Jurkat, Clone E6-1 (cell line): ENCODE measurements around the gene BCL2L2.
A peak's percentile ranks its signal among the peaks of the same experiment; 100 is the strongest.

Experiments used
- DNase-seq: peaks from one replicate; pipeline ENCODE4 v3.0.0-alpha.2; 2011; ENCODE audit warnings: low read depth, low spot score
- H3K4me3 ChIP-seq: 2 replicates; pipeline ENCODE4 v1.5.1; 2011; ENCODE audit warnings: mild to moderate bottlenecking, low read length, control low read depth, moderate library complexity

The BCL2L2 gene

DNA sequence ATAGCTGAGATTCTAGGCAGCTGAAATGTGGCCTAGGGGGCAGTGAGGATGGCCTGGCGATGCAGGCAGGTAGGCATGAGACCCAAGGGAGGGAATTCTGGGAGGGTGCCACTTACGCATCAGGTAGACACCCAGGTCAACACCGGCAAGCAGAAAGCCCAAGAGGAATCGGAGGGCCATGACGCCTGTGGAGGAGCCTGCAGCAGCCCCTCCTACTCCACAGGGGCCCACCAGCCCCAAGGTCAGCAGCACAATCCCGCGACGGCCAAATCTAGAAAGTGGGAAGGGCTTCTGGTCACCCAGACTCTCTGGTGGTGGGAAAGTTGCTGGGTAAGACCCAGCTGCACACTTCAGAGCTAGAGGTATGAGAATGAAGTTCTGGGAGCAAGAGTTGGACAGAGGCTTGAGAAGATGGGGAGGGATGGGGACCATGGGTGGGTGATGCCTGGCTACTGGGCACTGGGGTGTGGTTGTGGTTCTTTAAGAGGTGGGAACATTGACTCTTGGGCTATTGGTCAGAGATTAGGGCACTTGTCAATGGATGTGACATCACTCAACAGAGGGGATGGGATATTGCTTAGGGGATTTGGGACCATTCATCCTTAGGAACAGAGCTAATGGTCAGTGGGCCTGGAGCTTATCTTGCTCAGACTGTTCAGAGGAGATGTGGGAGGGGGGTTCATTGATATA, 42.7 kb downstream of the BCL2L2 start:
- no peak for DNase-seq
- no peak overlapping the region for H3K4me3 ChIP-seq

DNA sequence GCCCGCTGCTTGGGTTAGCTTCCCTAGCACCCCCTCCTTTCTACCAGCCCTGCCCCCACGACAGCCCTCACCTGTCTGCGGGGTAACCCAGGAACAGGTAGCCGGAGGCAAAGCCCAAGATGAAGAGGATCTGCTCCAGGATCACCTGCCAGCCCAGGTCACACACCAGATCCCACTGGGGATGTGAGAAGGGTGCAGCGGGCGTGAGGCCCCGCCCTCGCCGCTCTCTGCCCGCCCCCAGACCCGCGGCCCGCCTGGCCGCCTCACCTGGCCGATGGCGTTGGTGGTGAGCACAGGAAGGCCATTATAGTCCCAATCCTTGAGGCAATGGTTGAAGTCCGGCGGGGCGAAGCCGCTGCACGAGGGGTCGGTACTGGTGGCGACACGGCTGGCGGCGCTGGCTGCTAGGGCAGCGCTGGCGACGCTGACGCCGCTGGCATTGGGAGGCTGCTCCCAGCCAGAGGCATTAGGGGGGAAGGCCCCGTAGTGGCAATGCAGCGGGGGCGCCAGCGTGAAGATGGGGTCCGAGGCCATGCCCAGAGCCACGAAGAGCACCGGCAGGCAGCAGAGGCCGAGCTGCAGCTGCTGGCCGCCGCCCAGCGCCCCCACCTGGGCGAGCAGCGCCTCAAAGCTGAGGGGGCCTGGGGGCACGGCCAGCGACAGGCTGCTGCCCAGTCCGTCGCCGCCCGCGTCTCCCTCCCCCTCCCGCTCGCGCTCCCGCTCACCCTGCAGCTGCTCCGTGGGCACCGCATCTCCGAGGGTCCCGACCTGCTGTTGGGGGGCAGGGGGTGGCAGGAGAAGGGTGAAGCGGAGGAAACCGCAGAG, 45.3 kb downstream of the BCL2L2 start:
- no peak for DNase-seq
- H3K4me3 ChIP-seq, result peak overlapping the region; percentile 56

DNA sequence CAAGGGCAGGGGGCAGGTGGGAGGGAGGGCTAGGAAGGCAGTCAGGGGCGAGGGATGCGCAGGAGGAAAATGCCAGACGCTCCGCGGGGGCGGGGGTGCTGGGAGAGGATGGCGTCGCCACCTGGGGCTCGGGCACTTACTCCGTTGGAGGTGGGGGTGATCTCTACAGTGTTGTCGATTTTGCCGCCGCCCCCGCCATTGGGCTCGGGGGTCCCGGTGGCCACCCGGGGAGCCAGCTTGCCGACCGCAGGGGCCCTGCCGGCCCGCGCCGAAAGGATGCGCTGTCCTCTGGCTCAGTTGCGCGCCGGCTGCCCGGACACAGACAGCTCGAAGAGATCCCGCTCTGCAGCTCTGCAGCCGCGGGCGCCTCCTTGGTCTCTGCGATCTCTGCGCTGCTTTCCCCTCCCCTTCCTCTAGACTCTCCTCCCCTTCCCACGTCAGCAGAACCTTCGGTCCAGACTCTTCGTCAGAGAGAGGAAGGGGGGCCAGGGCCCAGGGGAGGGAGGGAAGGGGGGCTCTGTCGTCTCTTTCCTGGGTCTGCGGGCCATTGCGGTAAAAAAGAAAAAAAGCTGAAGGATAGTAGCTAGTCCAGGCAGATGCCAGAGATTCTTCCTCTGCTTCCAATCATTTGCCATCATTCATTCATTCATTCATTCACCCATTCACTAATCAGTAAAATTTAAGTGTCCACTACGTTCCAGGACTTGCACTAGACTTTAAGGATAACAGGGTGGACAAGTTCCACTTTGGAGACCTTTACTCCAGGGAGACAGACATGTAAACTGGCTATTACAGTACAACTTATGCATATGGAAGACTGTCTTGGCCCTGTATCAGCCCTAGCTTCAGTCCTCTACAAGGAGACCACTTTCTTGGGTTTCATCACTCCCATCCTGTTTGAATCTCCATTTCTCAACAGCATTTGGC, 46.1 kb downstream of the BCL2L2 start, which contains the start of gene SLC22A17:
SLC22A17 (minus strand) TSS at position 382 of the 927 bp plus-strand sequence.
- peak; percentile 25 for DNase-seq
- H3K4me3 ChIP-seq, result peak within 1 kb of the TSS; percentile 56

DNA sequence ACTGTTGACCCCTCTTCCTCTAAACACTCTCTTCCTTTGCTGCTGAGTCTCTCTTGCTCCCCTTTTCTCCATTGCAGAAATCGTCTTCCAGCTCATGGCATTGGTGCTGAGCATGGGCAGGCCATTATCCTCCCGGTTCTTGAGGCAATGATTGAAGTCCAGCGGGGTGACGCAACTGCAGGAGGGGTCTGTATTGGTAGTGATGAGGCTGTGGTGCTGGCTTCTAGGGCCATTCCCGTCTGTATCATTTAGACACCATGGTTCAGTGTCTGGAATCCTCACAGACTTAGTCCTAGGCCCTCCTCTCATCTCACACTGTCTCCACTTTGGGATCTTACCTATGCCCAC, 46.8 kb downstream of the BCL2L2 start:
- DNase-seq, result no peak
- no peak overlapping the region for H3K4me3 ChIP-seq

DNA sequence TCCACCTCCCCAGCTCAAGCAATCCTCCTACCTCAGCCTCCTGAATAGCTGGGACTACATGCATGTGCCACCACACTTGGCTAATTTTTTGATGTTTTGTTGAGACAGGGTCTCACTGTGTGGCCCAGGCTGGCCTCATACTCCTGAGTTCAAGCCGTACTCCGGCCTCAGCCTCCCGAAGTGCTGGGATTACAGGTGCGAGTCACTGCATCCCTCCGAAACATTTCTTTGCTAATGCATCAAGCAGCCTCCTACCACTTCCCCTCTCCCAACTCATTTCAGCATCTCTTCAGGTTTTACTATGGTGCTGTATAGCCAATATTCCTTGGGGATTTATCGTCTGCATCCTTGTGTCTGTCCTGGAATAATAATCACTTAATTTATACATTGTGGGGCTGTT, 48.4 kb downstream of the BCL2L2 start:
- DNase-seq, result no peak
- no peak overlapping the region for H3K4me3 ChIP-seq

DNA sequence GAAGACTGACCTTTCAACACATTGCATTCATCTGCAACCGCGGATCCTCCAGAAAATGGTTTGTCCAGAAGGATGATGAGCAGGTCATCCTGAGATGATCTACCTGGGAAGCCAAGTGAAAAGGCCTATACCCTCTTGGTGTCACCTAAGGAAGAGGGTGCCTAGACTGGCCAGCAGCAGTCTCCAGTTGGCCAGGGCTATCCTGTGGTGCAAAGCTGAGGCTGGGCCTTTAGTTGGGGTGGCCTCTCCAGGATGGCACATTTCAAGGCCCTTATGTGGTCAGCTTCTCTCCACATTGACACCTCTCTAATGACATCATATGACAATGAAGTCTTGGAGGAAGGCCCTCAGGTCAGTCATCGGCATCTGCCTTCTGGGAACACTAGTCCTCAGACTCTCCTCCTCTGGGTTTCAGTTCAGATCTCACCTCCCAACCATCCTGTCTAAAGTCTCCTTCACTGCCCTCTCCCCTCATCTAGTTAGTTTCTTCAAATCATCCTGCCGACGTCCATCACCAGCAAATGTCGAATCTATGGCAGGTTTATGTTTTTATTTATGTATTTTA, 49.3 kb downstream of the BCL2L2 start:
- H3K4me3 ChIP-seq, result no peak overlapping the region
- no peak for DNase-seq

DNA sequence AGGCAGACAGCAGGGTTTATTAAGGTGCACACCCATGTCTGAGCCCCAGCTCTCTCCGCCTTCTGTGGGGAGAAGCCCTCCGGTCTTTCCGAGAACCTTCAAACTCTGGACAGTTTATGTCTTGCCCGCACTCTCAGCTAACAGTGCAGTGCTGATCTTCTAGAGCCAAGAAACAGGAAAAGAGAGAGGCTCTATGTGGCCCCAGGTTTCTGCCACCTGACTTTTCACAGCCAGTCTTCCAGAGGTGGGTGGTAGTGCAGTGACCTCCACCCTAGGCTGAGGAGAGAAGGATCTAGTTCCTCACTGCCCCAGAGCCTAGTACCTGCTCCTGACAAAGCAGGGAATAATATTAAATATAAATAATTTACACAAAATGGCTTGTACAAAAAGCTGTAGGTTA, 50.0 kb downstream of the BCL2L2 start:
- no peak overlapping the region for H3K4me3 ChIP-seq
- no peak for DNase-seq

DNA sequence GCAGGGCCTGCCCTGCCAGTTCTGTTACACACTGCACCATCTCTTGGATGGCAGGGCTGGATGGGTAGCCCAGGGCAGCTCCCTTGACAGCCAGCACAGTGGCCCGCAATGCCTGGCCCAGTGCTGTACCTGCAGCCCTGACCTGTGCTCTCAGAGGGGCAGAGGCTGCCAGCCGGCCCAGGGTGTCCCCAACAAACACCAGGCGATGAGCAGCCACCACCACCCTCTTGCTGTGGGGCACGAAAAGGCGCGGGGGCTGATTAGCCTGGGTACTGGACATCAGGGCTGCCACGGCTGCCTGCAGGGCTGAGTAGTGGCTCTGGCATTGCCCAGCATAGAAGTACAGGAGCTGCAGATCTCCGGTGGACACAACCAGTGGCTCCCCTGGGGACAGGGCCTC, 50.6 kb downstream of the BCL2L2 start:
- no peak for DNase-seq
- no peak overlapping the region for H3K4me3 ChIP-seq

DNA sequence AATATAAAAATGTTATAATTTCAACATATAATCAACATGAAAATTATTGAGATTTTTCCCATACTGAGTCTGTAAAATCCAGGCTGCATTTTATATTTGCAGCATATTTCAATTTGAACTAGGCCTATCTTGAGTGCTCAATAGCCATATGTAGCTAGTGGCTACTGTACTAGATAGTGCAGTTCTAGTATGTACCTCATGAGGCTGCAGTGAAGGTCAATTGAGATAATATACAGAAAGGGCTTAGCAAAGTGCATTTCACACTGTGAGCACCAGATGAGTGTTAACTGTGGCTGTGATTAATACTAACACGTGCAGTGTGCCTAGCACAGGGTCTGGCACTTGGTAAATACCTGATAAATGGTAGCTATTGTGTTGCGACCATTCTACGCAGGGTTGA, 51.4 kb downstream of the BCL2L2 start:
- no peak for DNase-seq
- H3K4me3 ChIP-seq, result no peak overlapping the region

DNA sequence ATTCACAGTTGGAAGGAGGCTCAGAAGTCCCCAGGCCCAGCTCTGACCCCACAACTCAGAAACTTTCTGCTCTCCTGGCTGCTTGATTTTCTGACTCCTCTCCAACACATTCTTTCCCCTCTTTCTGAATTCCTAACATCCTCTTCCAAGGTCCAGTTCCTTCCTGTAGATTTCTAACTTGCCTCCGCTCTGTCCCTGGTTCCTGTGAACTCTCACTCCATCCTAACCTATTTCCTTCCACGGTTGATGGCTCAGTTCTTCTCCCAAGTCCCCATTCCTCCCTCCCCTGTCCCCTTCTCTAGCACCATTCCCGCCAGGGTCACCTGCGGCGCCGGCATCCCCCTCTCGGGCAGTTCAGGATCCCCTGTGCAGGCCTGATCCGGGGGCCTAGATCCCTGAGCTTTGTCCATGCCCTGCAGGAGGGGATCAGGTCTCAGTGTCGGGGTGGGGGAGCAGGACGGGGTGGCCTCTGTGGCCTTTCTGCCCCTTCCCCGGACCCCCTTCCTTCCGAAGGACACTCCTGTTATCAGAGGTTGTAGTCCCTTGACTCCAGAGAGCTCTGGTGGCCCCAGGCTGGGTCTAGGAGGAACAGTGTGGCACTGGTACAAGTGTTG, 52.0 kb downstream of the BCL2L2 start:
- H3K4me3 ChIP-seq, result no peak overlapping the region
- DNase-seq, result no peak

DNA sequence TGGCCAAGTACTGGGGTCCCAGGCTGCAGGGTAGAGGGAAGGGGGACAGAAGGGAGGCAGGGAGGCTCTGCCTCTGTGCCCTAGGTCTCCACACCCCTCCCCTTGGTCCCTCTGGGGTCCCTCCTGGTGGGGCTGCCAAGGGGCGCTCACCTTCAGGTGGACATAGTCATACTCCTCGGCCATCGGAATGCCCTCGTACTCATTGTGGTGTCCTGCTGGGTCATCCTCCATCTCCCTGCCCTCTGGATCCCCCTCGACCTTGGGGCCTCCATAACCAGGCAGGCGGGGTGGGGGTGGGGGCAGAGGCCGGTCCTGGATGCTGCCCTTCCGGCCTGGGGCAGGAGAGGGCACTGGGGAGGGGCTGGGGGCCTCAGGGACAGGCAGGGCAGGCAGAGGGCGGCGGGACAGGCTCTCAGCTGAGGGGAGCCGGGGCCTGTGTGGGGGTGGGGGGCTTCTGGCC, 52.6 kb downstream of the BCL2L2 start:
- no peak overlapping the region for H3K4me3 ChIP-seq
- no peak for DNase-seq

DNA sequence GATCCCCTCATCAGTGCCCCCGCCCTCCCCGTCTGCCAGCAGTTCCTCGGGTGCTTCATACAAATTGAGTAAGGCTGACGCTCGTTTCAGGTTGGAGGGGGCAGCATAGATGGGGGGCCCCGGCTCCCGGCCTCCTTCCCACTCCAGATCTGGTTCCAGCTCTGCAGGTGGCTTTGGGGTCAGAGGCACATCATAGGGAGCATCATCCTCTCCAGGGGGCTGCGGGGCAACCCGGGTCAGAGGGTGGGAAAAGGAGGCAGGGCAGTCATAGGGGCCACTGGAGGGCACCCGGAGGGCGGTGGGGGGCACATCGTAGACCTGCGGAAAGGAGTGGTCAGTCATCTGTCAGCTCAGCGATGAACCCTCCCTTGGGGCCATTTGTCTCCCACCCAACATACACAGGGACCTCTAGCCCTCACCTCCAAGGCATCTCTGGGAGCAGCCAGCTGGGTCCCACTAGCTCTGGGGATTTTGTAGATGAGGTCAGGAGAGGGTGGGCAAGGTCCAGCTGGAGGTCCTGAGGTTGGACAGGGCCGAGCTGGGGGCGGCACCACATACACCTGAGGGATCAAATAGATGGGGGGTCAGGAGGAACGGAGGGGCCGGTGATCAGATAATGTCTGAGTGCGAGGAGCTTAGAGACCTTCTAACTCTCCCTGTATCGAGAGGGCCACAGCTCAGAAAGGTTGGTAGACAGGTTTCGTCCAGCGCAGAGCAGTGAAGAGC, 53.3 kb downstream of the BCL2L2 start:
- H3K4me3 ChIP-seq, result no peak overlapping the region

DNA sequence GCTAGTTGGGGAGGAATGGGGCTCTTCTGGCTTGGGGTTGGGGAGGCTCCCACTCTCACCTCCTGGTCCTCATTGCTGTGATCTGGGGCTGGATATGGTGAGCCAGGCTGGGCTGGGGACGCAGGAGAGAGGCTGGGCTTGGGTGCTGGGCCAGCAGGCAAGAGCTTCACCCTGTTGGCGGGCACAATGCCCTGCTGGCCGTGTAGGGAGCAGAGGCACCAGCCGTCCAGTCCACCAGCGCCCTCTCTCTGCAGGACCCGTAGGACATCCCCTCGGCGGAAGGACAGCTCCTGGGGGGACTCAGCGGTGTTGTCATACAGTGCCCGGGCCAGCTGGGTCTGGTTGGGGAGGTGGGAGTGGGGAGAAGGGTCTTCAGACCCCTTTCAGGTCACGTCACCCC, 53.9 kb downstream of the BCL2L2 start:
- H3K4me3 ChIP-seq, result no peak overlapping the region
- no peak for DNase-seq

More for the DNA sequence above, 53.3 kb downstream of the BCL2L2 start:
- DNase-seq, result no peak

DNA sequence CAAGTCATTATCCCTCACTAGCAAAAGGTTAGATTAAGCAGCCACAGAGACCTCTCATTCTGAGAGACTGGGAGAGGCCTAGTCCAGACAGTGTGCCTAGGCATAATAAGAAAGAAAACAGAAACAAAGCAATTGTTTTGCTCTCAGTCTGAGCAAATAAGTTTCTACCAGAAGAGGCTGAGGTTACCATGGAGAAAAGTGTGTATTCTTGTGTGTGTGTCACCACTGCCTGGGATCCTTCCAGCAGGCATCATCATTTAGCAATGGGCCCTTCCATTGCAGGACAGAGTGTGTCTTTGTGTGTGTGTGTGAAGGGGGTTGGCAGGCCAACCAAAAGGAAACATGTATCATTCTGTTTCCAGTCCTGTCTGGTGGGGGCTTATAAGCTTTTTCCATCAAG, 54.7 kb downstream of the BCL2L2 start:
- no peak for DNase-seq
- no peak overlapping the region for H3K4me3 ChIP-seq
